ENCODE results near the gene TRAFD1. TPM values are rescaled to one million over a fixed set of nuclear protein-coding genes. Genes with fewer than 3 reads are reported as not detected.

The TRAFD1 gene
- total RNA-seq, 1 experiment from 2014 or later = 37.8 TPM

DNA sequence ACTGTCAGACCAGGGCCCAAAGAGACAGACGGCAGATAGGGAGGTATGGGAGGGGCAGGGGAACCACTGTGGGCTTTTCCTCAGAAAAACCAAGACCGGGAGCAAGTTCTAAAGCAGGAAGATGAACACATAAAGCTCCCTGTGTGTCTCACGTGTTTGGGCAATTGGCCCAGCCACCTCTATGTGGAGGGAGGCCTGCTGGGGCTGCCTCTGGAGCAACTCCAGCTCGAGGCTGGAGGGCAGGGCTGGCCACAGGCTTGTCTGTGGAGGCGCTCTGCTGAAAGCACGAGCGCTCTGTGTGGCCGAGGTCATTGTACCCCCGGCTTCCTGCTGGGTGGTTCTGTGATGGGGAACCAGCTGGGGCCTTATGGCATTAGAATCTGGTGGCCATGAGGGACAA, 36.4 kb downstream of the TRAFD1 start:
- ChIA-PET POLR2A (ENCODE audit: low non-redundant PET) (no interaction called here), CTCF (no interaction called here)
- TF ChIP-seq, protein P1, sequence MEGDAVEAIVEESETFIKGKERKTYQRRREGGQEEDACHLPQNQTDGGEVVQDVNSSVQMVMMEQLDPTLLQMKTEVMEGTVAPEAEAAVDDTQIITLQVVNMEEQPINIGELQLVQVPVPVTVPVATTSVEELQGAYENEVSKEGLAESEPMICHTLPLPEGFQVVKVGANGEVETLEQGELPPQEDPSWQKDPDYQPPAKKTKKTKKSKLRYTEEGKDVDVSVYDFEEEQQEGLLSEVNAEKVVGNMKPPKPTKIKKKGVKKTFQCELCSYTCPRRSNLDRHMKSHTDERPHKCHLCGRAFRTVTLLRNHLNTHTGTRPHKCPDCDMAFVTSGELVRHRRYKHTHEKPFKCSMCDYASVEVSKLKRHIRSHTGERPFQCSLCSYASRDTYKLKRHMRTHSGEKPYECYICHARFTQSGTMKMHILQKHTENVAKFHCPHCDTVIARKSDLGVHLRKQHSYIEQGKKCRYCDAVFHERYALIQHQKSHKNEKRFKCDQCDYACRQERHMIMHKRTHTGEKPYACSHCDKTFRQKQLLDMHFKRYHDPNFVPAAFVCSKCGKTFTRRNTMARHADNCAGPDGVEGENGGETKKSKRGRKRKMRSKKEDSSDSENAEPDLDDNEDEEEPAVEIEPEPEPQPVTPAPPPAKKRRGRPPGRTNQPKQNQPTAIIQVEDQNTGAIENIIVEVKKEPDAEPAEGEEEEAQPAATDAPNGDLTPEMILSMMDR (conservative IDR thresholded peaks at IDR 0.05; ENCODE audit: low read depth, low read length) = no peak
- no peak for TF ChIP-seq EZH2 (IDR thresholded peaks at IDR 0.05; ENCODE audit: borderline replicate concordance, low read depth, low read length, poor library complexity, severe bottlenecking)
- intact Hi-C loops (cut with micrococcal nuclease; ENCODE audit: unreplicated experiment) = no loop called here
- Histone ChIP-seq H3K9me3 (ENCODE audit: low read depth, low read length, poor library complexity, severe bottlenecking) (no peaks in the 10 kb centered on the region), H3K27ac (ENCODE audit: low read depth, low read length, poor library complexity, severe bottlenecking) (no peak overlapping the region), H3K36me3 (ENCODE audit: insufficient read depth, low read length, poor library complexity, severe bottlenecking) (peaks cover 22% of the 10 kb centered on the region), H3K27me3 (replicated peaks; ENCODE audit: insufficient read depth, low read depth, low read length, poor library complexity) (no peaks in the 10 kb centered on the region), H3K4me3 (ENCODE audit: low read depth, low read length, poor library complexity, severe bottlenecking) (no peak overlapping the region), H3K4me1 (ENCODE audit: insufficient read depth, low read length, poor library complexity, severe bottlenecking) (no peaks in the 10 kb centered on the region)
- no TSS peak for BruUV-seq (replicated peaks)
- no peak for DNase-seq (ENCODE audit: low spot score)

- intact Hi-C loops (cut with micrococcal nuclease; ENCODE audit: unreplicated experiment) = no loop called here
- TF ChIP-seq, protein P1 (conservative IDR thresholded peaks at IDR 0.05; ENCODE audit: low read depth, low read length) = no peak
- TF ChIP-seq EZH2 (IDR thresholded peaks at IDR 0.05; ENCODE audit: borderline replicate concordance, low read depth, low read length, poor library complexity, severe bottlenecking) = no peak
- no TSS peak for BruUV-seq (replicated peaks)
- ChIA-PET POLR2A (ENCODE audit: low non-redundant PET) (no interaction called here), CTCF (no interaction called here)
- Histone ChIP-seq H3K27me3 (replicated peaks; ENCODE audit: insufficient read depth, low read depth, low read length, poor library complexity) (no peaks in the 10 kb centered on the region), H3K4me3 (ENCODE audit: low read depth, low read length, poor library complexity, severe bottlenecking) (no peak overlapping the region), H3K4me1 (ENCODE audit: insufficient read depth, low read length, poor library complexity, severe bottlenecking) (no peaks in the 10 kb centered on the region), H3K27ac (ENCODE audit: low read depth, low read length, poor library complexity, severe bottlenecking) (no peak overlapping the region), H3K36me3 (ENCODE audit: insufficient read depth, low read length, poor library complexity, severe bottlenecking) (peaks cover 22% of the 10 kb centered on the region), H3K9me3 (ENCODE audit: low read depth, low read length, poor library complexity, severe bottlenecking) (no peaks in the 10 kb centered on the region)
- no peak for DNase-seq (ENCODE audit: low spot score)
Measured at GRCh38 chr12:112162241-112162790, 37.0 kb downstream of the TRAFD1 start.

DNA sequence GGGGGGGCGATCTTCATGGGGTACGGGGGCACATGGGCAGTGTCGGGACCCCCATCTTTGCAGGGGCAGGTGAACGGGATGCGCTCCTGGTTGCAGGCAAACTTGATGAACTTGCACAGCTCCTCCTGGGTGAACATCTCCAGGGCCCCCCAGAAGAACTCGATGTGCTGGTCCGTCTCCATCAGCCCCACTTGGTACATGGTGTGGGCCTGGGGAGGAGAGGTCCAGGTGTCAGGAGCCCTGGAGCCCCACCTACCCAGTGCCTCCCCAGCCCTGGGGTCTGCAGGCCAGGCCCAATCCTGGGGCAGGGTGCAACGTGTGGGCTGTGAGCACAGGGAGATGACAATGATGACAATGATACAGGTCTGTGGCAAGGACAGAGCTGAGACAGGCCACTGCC, 37.7 kb downstream of the TRAFD1 start:
- no TSS peak for BruUV-seq (replicated peaks)
- Histone ChIP-seq H3K4me3 (ENCODE audit: low read depth, low read length, poor library complexity, severe bottlenecking) (no peak overlapping the region), H3K9me3 (ENCODE audit: low read depth, low read length, poor library complexity, severe bottlenecking) (no peaks in the 10 kb centered on the region), H3K36me3 (ENCODE audit: insufficient read depth, low read length, poor library complexity, severe bottlenecking) (peaks cover 20% of the 10 kb centered on the region), H3K4me1 (ENCODE audit: insufficient read depth, low read length, poor library complexity, severe bottlenecking) (no peaks in the 10 kb centered on the region), H3K27me3 (replicated peaks; ENCODE audit: insufficient read depth, low read depth, low read length, poor library complexity) (no peaks in the 10 kb centered on the region), H3K27ac (ENCODE audit: low read depth, low read length, poor library complexity, severe bottlenecking) (no peak overlapping the region)
- CTCF ChIA-PET = no interaction called here
- DNase-seq (ENCODE audit: low spot score) = no peak
- no peak for TF ChIP-seq EZH2 (IDR thresholded peaks at IDR 0.05; ENCODE audit: borderline replicate concordance, low read depth, low read length, poor library complexity, severe bottlenecking)
- TF ChIP-seq, protein P1 (conservative IDR thresholded peaks at IDR 0.05; ENCODE audit: low read depth, low read length) = no peak
- intact Hi-C loops (cut with micrococcal nuclease; ENCODE audit: unreplicated experiment) = no loop called here
- POLR2A ChIA-PET (ENCODE audit: low non-redundant PET) = no interaction called here

Measured in A673 (cell line).